Breast epithelium (tissue), 4 donors: ENCODE measurements around the gene DNAJC16. TPM values are rescaled to one million over a fixed set of nuclear protein-coding genes. Genes with fewer than 3 reads are reported as not detected.
A peak's percentile ranks its signal among the peaks of the same experiment; 100 is the strongest.
"Not testable (repeated sequence)": the region's sequence is repeated elsewhere in the genome, so short reads cannot be mapped to it uniquely, and the experiment has no call there.

Experiments used
- DNase-seq, 2 donors: peaks; one replicate each; pipeline ENCODE4 v3.0.0-alpha.2; 2019; ENCODE audit warnings: low spot score in 2 of 2
- H3K27ac ChIP-seq, 2 donors: fragments of 200-600 bp; sonication (generic) in 1 of 2; one replicate each; pipeline ENCODE4 v1.5.1; 2016 to 2019; ENCODE audit warnings: mild to moderate bottlenecking in 1 of 2
- H3K27me3 ChIP-seq, 2 donors: fragments of 200-600 bp; sonication (generic) in 1 of 2; one replicate each; pipeline versions ENCODE4 v1.5.1 to v1.6.0; 2017 to 2019; ENCODE audit warnings: control low read depth in 1 of 2, mild to moderate bottlenecking in 1 of 2
- H3K36me3 ChIP-seq: fragments of 200-600 bp; one replicate; pipeline ENCODE4 v1.5.1; 2019
- H3K4me1 ChIP-seq, 2 donors: fragments of 200-600 bp; sonication (generic); one replicate each; pipeline ENCODE4 v1.5.1; 2016 to 2019; ENCODE audit warnings: control low read depth in 1 of 2
- H3K4me3 ChIP-seq, 3 donors: fragments of 200-600 bp; sonication (generic); 1 replicate in 2 of 3; 2 replicates in 1 of 3; pipeline ENCODE4 v1.5.1; 2016 to 2019; ENCODE audit warnings: mild to moderate bottlenecking in 3 of 3, moderate library complexity in 2 of 3
- H3K9me3 ChIP-seq, 2 donors: fragments of 200-600 bp; sonication (generic) in 1 of 2; one replicate each; pipeline ENCODE4 v1.5.1; 2016 to 2019; ENCODE audit warnings: control low read depth in 1 of 2
- CTCF ChIP-seq, 3 donors: fragments of 450-650 bp; IDR thresholded peaks; one replicate each; pipeline ENCODE4 v1.5.1; 2016 to 2017; ENCODE audit warnings: antibody characterized with exemption in 3 of 3, mild to moderate bottlenecking in 3 of 3, moderate library complexity in 3 of 3
- POLR2A ChIP-seq: fragments of 450-650 bp; IDR thresholded peaks from one replicate; pipeline ENCODE4 v1.6.1; 2016; ENCODE audit warnings: antibody characterized with exemption, mild to moderate bottlenecking, moderate library complexity
- POLR2AphosphoS5 ChIP-seq, 3 donors: sonication (generic); formaldehyde crosslinking; IDR thresholded peaks; one replicate each; pipeline ENCODE4 v1.6.1; 2017; ENCODE audit warnings: antibody characterized with exemption in 3 of 3
- intact Hi-C: fragments of 100-400 bp; cut with DNase I; formaldehyde crosslinking; loops from one replicate; pipeline ENCODE4 v1.15.1; 2023; ENCODE audit warnings: low total_unique reads
- total RNA-seq, 3 donors: library from RNA; depleted of rRNA; stranded (reverse); fragments of >200 nt; gene quantifications; one replicate each; pipeline ENCODE4 v1.1.0, GENCODE V29; 2016

DNAJC16 gene
- total RNA-seq, 3 donors from 2014 or later, result 14.1 to 30.4 (median 21.0) TPM

DNA sequence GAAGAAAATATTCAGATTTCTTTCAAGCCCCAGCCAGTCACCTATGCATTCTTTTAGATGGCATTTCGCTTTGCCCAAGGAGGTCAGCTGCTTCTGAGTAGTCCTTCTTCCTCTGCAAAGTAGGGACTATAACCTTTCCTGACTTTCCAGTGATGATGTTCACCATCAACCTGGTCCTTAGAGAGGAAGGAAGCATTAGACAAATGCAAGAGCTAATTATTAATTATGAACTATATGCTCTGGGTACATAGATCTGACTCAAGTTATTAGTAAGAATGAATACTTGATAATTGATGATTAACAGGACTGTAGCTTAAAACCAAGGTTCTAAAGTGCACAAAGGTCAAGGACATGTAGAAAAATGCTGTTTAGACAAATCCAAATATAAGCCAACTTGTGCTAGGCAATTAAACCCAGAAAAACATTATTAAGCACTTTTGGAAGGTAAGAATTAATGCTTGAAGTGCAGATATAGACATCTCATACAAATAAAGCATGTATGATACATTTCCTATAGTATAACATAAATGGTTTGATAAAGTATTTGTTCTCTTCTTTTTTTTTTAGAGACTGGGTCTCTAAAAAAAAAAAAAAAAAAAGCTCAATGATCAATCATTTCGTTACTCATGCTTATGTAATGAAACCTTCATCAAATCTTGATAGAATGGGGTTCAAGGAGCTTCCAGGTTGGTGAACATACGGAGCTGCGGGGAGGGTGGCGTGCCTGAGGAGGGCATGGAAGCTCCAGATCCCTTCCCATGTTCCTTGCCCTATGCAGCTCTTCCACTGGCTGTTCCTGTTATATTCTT is 69.4 kb downstream of the DNAJC16 start:
- H3K4me1 ChIP-seq, result no peaks in the 10 kb centered on the region
- no peak for DNase-seq
- H3K9me3 ChIP-seq, result no peaks in the 10 kb centered on the region
- TF ChIP-seq POLR2A (no peak), POLR2AphosphoS5 (IDR thresholded peaks at IDR 0.05) (no peak), CTCF (IDR thresholded peaks at IDR 0.05) (no peak)
- no peak overlapping the region for H3K4me3 ChIP-seq
- intact Hi-C loops, result loop anchor here (10.0 kb wide), 1 partner anchor 149 kb away; the partner anchor contains the start of gene TMEM82
- no peaks in the 10 kb centered on the region for H3K27me3 ChIP-seq
- no peak overlapping the region for H3K27ac ChIP-seq
- no peaks in the 10 kb centered on the region for H3K36me3 ChIP-seq

DNA sequence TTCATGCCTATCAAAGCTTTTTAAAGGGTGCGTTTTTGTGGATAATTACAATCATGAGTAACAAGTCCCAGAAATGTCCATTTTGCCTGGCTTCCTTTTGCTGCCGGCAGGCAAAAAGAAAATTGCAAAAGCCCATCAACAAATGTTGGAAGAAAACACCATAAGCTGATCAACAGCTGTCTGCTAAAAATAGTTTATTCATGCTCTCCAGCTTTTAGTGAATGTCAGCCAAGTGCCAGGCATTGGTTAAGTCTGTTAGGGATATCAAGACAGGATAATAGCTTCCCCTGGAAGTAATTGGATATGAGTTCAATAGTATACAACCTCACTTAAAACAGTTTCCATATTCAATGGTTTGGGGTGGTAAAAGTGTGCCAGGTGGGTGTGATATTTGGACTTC is 71.8 kb downstream of the DNAJC16 start:
- H3K9me3 ChIP-seq, result no peaks in the 10 kb centered on the region
- no peak overlapping the region for H3K27ac ChIP-seq
- no peak overlapping the region for H3K4me3 ChIP-seq
- H3K27me3 ChIP-seq, result no peaks in the 10 kb centered on the region
- DNase-seq, result no peak
- intact Hi-C loops, result loop anchor here (10.0 kb wide), 1 partner anchor 146 kb away; the partner anchor contains the start of gene TMEM82
- TF ChIP-seq CTCF (IDR thresholded peaks at IDR 0.05), result no peak
- TF ChIP-seq POLR2A, result no peak
- no peak for TF ChIP-seq POLR2AphosphoS5 (IDR thresholded peaks at IDR 0.05)
- no peaks in the 10 kb centered on the region for H3K36me3 ChIP-seq
- no peaks in the 10 kb centered on the region for H3K4me1 ChIP-seq

DNA sequence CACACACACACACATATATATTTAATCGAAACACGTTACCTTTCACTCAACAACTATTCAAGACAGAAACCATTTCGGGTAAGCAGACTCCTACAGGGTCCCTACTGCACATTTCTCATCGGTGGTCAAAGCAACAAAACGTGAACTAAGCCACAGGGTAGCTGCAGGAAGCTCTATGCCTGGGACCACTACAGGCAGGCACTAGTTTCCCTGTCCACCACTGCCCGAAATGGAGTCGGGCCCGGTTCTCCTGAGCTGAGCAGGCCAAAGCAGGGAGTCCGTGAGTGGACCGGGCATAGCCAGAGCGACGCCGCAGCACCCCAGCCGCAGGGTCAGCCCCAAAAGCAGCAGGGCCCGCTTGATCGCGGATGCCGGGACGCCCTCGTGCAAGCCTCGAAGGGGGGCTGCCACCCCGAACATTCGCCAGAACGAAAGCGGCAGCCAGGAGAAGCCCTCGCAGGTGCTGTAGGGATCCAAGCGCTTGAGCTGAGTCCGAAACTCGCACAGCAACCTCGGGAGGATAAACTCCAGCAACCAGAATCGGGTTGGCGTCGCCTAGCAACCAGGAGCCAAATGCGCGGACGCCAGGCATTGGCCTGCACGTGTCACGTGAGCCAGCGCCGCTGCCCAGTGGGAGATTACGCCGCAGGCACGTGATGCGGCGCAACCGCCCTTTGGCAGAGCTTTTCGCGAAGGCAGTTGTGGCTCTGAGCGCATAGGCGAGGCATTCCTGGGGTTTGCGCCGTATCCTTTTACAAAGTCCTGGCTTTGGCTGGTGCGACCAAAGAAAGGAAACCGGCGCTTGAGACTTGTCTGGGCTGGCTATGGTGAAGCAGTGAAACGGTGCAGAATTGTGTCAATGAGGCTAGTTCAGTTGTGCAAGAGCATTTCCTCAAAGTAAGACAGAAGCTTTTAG is 76.7 kb downstream of the DNAJC16 start:
- TF ChIP-seq POLR2A, result peak; percentile 31
- TF ChIP-seq POLR2AphosphoS5 (IDR thresholded peaks at IDR 0.05), result peak; percentile 87 to 90 (median 90)
- TF ChIP-seq CTCF (IDR thresholded peaks at IDR 0.05), result no peak
- Histone ChIP-seq H3K27me3 (no peaks in the 10 kb centered on the region), H3K27ac (peak overlapping the region; percentile 86 to 91), H3K4me1 (no peaks in the 10 kb centered on the region), H3K9me3 (no peaks in the 10 kb centered on the region), H3K36me3 (no peaks in the 10 kb centered on the region), H3K4me3 (peak overlapping the region; percentile 62 to 76 (median 69))
- DNase-seq, result peak; percentile 97 to 98
- intact Hi-C loops, result no loop called here

- H3K27me3 ChIP-seq, H3K36me3 ChIP-seq, DNase-seq, H3K9me3 ChIP-seq, H3K4me1 ChIP-seq, intact Hi-C loops: not testable (repeated sequence)
- H3K27ac ChIP-seq, result peak overlapping the region; percentile 86 to 91
- H3K4me3 ChIP-seq, result peak overlapping the region; percentile 62 to 76 (median 69)
These were observed 77.3 kb downstream of the DNAJC16 start for GRCh38 chr1:15603966-15604282.

GRCh38 chr1:15604400-15604799 is 77.8 kb downstream of the DNAJC16 start:
- DNase-seq, H3K27me3 ChIP-seq, H3K36me3 ChIP-seq, intact Hi-C loops, H3K4me3 ChIP-seq, H3K9me3 ChIP-seq, H3K4me1 ChIP-seq: not testable (repeated sequence)
- H3K27ac ChIP-seq, result peak overlapping the region in 1 of 2 donors; percentile 86
